ENCODE measurements around the gene SLC39A6.
"Not testable (repeated sequence)": the region's sequence is repeated elsewhere in the genome, so short reads cannot be mapped to it uniquely, and the experiment has no call there.

SLC39A6 gene

DNA sequence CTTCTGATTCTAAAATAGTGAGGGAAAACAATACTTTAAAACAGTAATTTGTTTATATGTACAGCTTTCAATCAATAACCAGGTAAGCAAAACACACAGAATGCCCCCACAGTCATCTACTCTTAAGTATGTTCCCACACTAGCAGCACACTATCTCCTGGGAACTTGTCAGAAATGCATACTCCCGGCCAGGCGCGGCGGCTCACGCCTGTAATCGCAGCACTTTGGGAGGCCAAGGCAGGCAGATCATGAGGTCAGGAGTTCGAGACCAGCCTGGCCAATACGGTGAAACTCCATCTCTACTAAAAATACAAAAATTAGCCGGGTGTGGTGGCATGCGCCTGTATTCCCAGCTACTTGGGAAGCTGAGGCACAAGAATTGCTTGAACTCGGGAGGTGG lies 12.4 kb downstream of the SLC39A6 start:
- not testable (repeated sequence) for DNase-seq (ENCODE audit: low read depth); H3K27me3 ChIP-seq (replicated peaks; ENCODE audit: control insufficient read depth, insufficient read depth, low read length); H3K9ac ChIP-seq (ENCODE audit: low read length); H3K9me3 ChIP-seq (ENCODE audit: control insufficient read depth, low read length); H3K4me3 ChIP-seq (ENCODE audit: low read length)
- Histone ChIP-seq H3K4me1 (ENCODE audit: control insufficient read depth, insufficient read depth, low read length) (peaks cover 15% of the 10 kb centered on the region), H3K36me3 (ENCODE audit: control insufficient read depth, insufficient read depth, low read length, severe bottlenecking) (peaks cover 62% of the 10 kb centered on the region)

DNA sequence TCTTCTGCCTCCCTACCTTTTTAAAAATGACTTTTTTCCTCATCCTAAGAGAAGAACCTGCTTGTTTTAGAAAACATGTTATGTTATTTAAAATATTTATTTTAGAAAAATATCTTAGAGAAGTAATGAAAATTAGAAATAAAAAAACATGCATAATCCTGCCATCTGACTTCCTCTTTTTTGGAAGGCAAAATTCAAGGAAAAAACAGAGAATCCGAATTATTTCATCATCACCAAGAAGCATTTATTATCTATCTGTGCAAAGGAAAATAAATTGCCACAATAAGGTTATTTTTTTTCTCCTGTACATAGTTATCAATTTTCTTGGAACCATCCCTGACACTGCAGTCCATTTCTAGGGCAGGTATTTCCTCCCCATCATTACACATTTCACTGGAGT lies 14.4 kb downstream of the SLC39A6 start:
- no peak for DNase-seq (ENCODE audit: low read depth)
- H3K4me1 ChIP-seq (ENCODE audit: control insufficient read depth, insufficient read depth, low read length), result peaks cover 15% of the 10 kb centered on the region
- H3K36me3 ChIP-seq (ENCODE audit: control insufficient read depth, insufficient read depth, low read length, severe bottlenecking), result peaks cover 68% of the 10 kb centered on the region
- no peak overlapping the region for H3K4me3 ChIP-seq (ENCODE audit: low read length)
- H3K9ac ChIP-seq (ENCODE audit: low read length), result no peak overlapping the region
- H3K27me3 ChIP-seq (replicated peaks; ENCODE audit: control insufficient read depth, insufficient read depth, low read length), result no peaks in the 10 kb centered on the region
- no peaks in the 10 kb centered on the region for H3K9me3 ChIP-seq (ENCODE audit: control insufficient read depth, low read length)

DNA sequence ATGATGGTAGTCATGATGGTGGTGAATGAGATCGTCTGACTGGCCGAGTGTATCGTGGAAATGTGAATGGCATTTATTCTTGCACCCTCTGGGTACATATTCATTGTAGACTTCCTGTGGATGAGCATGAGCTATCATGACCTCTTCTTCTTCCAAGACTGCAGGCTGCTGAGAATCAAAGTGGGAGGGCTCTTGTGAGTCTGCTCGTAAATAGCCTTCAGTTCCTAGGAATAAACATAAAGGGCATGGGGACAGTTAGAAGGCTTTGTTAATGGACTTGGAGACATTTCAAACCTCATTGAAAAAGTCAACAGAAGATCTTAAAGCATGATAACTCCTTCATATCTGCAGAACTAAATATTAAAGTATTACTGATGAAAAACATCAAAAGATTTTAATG lies 14.9 kb downstream of the SLC39A6 start:
- Histone ChIP-seq H3K27me3 (replicated peaks; ENCODE audit: control insufficient read depth, insufficient read depth, low read length) (no peaks in the 10 kb centered on the region), H3K36me3 (ENCODE audit: control insufficient read depth, insufficient read depth, low read length, severe bottlenecking) (peaks cover 71% of the 10 kb centered on the region), H3K4me1 (ENCODE audit: control insufficient read depth, insufficient read depth, low read length) (peaks cover 15% of the 10 kb centered on the region), H3K9ac (ENCODE audit: low read length) (no peak overlapping the region), H3K4me3 (ENCODE audit: low read length) (no peak overlapping the region), H3K9me3 (ENCODE audit: control insufficient read depth, low read length) (no peaks in the 10 kb centered on the region)
- DNase-seq (ENCODE audit: low read depth), result no peak

DNA sequence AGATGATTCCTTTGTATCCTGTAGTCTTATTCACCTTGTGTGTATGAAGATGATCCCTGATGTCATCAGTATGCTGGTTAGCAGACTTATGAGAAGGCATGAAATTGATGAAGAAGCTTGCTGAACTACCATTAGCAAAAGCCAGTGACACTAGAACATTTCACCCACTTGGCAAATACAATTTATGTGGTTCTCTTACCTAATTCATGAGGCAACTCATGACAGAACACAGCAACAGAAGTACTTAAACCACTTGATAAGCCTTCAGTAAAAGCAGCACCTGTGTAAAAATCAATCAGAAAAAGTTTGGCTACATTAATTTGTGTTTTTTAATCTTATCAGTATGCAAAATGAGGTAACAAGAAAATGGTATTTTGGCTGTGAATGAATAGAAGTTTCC lies 16.8 kb downstream of the SLC39A6 start:
- H3K27me3 ChIP-seq (replicated peaks; ENCODE audit: control insufficient read depth, insufficient read depth, low read length), result no peaks in the 10 kb centered on the region
- no peak for DNase-seq (ENCODE audit: low read depth)
- no peak overlapping the region for H3K4me3 ChIP-seq (ENCODE audit: low read length)
- no peak overlapping the region for H3K9ac ChIP-seq (ENCODE audit: low read length)
- H3K36me3 ChIP-seq (ENCODE audit: control insufficient read depth, insufficient read depth, low read length, severe bottlenecking), result peaks cover 76% of the 10 kb centered on the region
- H3K4me1 ChIP-seq (ENCODE audit: control insufficient read depth, insufficient read depth, low read length), result peaks cover 15% of the 10 kb centered on the region
- no peaks in the 10 kb centered on the region for H3K9me3 ChIP-seq (ENCODE audit: control insufficient read depth, low read length)

GRCh38 chr18:36109737-36110136 lies 19.4 kb downstream of the SLC39A6 start:
- DNase-seq (ENCODE audit: low read depth), result no peak
- H3K4me1 ChIP-seq (ENCODE audit: control insufficient read depth, insufficient read depth, low read length), result peaks cover 15% of the 10 kb centered on the region
- peaks cover 61% of the 10 kb centered on the region for H3K36me3 ChIP-seq (ENCODE audit: control insufficient read depth, insufficient read depth, low read length, severe bottlenecking)
- no peak overlapping the region for H3K9ac ChIP-seq (ENCODE audit: low read length)
- H3K27me3 ChIP-seq (replicated peaks; ENCODE audit: control insufficient read depth, insufficient read depth, low read length), result no peaks in the 10 kb centered on the region
- no peaks in the 10 kb centered on the region for H3K9me3 ChIP-seq (ENCODE audit: control insufficient read depth, low read length)
- H3K4me3 ChIP-seq (ENCODE audit: low read length), result no peak overlapping the region

DNA sequence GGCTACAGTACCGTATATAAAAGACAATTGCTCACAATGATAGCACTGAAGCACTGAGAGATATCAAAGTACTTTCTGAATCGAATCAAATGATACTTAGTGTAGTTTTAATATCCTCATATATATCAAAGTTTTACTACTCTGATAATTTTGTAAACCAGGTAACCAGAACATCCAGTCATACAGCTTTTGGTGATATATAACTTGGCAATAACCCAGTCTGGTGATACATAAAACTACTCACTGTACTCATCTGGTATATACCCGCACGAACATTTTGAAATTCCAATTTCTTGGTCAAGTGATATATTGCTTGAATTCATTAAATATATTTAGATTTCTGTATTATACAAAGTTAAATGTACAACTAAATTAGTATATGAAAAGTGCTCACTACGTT lies 20.5 kb downstream of the SLC39A6 start:
- Histone ChIP-seq H3K9me3 (ENCODE audit: control insufficient read depth, low read length) (peaks cover 3% of the 10 kb centered on the region), H3K36me3 (ENCODE audit: control insufficient read depth, insufficient read depth, low read length, severe bottlenecking) (peaks cover 51% of the 10 kb centered on the region), H3K27me3 (replicated peaks; ENCODE audit: control insufficient read depth, insufficient read depth, low read length) (no peaks in the 10 kb centered on the region), H3K4me1 (ENCODE audit: control insufficient read depth, insufficient read depth, low read length) (peaks cover 15% of the 10 kb centered on the region), H3K4me3 (ENCODE audit: low read length) (no peak overlapping the region), H3K9ac (ENCODE audit: low read length) (no peak overlapping the region)
- DNase-seq (ENCODE audit: low read depth), result no peak

DNA sequence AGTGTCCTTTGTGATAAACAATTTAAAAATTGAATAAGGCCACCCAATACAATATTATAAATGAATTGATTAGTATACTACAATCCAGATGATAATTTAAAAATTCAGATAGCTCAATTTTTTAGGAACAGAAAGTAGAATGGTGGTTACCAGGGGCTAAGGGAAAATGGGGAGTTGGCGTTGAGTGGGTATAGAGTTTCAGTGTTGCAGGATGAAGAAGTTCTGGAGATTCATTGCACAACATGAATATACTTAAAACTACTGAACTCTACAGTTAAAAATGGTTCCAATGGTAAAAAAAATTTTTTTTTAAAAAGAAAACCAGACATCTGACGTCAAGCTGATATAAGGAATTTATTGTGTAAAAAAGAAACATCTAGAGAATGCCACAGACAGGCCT lies 20.9 kb downstream of the SLC39A6 start:
- no peak for DNase-seq (ENCODE audit: low read depth)
- H3K4me3 ChIP-seq (ENCODE audit: low read length), result no peak overlapping the region
- no peaks in the 10 kb centered on the region for H3K27me3 ChIP-seq (replicated peaks; ENCODE audit: control insufficient read depth, insufficient read depth, low read length)
- H3K9ac ChIP-seq (ENCODE audit: low read length), result no peak overlapping the region
- peaks cover 13% of the 10 kb centered on the region for H3K4me1 ChIP-seq (ENCODE audit: control insufficient read depth, insufficient read depth, low read length)
- peaks cover 47% of the 10 kb centered on the region for H3K36me3 ChIP-seq (ENCODE audit: control insufficient read depth, insufficient read depth, low read length, severe bottlenecking)
- H3K9me3 ChIP-seq (ENCODE audit: control insufficient read depth, low read length), result peaks cover 7% of the 10 kb centered on the region

DNA sequence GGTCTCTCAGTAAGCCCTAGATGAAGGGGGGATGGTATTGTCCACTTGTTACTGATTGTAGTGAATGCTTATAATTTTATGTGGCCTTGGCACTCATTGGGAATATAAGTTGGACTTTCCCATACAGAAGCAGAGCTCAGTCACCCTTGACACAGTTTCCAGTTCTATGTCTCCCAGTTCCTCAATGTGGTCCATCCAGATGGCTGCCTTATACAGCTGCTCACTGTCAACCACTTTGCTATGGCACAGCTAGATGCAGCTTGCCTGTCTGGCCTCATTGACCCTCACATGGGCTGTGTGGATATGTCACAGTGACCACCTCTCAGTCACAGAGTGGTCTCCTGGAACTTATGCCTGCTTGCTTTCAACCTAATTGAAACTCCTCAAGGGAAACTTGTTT lies 21.7 kb downstream of the SLC39A6 start:
- no peak overlapping the region for H3K9ac ChIP-seq (ENCODE audit: low read length)

DNA sequence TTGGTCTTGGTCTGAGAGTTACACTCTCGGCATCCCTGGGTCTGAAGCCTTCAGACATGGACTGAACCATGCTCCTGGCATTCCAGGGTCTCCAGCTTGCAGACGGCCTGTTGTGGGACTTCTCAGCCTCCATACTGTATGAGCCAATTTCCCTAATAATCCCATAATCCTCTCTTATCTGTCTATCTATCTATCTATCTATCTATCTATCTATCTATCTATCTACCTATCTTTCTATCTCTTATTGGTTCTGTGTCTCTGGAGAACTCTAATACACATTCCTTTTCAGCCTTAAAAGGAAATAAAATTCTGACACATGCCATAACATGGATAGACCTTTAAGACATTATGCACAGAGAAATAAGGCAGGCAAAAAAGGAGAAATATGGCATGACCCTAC lies 24.4 kb downstream of the SLC39A6 start:
- Histone ChIP-seq H3K4me1 (ENCODE audit: control insufficient read depth, insufficient read depth, low read length) (no peaks in the 10 kb centered on the region), H3K27me3 (replicated peaks; ENCODE audit: control insufficient read depth, insufficient read depth, low read length) (no peaks in the 10 kb centered on the region), H3K9me3 (ENCODE audit: control insufficient read depth, low read length) (peaks cover 17% of the 10 kb centered on the region), H3K9ac (ENCODE audit: low read length) (no peak overlapping the region), H3K36me3 (ENCODE audit: control insufficient read depth, insufficient read depth, low read length, severe bottlenecking) (peaks cover 19% of the 10 kb centered on the region), H3K4me3 (ENCODE audit: low read length) (no peak overlapping the region)
- no peak for DNase-seq (ENCODE audit: low read depth)

More for the DNA sequence above, 21.7 kb downstream of the SLC39A6 start:
- H3K9me3 ChIP-seq (ENCODE audit: control insufficient read depth, low read length), result peaks cover 12% of the 10 kb centered on the region
- DNase-seq (ENCODE audit: low read depth), result no peak
- peaks cover 43% of the 10 kb centered on the region for H3K36me3 ChIP-seq (ENCODE audit: control insufficient read depth, insufficient read depth, low read length, severe bottlenecking)
- H3K27me3 ChIP-seq (replicated peaks; ENCODE audit: control insufficient read depth, insufficient read depth, low read length), result no peaks in the 10 kb centered on the region
- H3K4me3 ChIP-seq (ENCODE audit: low read length), result no peak overlapping the region
- H3K4me1 ChIP-seq (ENCODE audit: control insufficient read depth, insufficient read depth, low read length), result peaks cover 6% of the 10 kb centered on the region

GRCh38 chr18:36101943-36102342 lies 27.2 kb downstream of the SLC39A6 start:
- no peaks in the 10 kb centered on the region for H3K27me3 ChIP-seq (replicated peaks; ENCODE audit: control insufficient read depth, insufficient read depth, low read length)
- no peaks in the 10 kb centered on the region for H3K4me1 ChIP-seq (ENCODE audit: control insufficient read depth, insufficient read depth, low read length)
- peaks cover 17% of the 10 kb centered on the region for H3K9me3 ChIP-seq (ENCODE audit: control insufficient read depth, low read length)
- H3K36me3 ChIP-seq (ENCODE audit: control insufficient read depth, insufficient read depth, low read length, severe bottlenecking), result no peaks in the 10 kb centered on the region
- no peak overlapping the region for H3K4me3 ChIP-seq (ENCODE audit: low read length)
- no peak for DNase-seq (ENCODE audit: low read depth)
- no peak overlapping the region for H3K9ac ChIP-seq (ENCODE audit: low read length)

DNA sequence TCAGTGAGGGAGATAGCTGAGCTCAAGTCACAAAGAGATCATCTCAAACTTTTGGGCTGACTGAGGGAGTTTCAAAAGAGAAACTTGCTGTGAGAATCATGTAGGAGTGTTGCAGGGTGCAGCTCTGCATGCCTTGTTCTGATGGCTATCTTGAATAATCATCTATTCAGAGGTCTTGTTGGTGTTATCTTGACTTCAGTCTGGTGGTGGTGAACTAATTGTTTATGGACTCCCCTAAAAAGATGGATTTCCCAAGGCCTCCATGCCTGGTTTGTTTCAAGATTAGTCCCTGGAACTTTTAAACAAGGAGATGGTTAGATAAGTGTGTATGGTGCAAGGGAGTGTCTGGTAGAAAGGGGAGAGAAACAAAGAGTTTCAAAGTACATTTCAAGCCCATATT lies 29.8 kb downstream of the SLC39A6 start:
- DNase-seq (ENCODE audit: low read depth), result peak; percentile 1
- Histone ChIP-seq H3K9ac (ENCODE audit: low read length) (no peak overlapping the region), H3K4me3 (ENCODE audit: low read length) (no peak overlapping the region), H3K27me3 (replicated peaks; ENCODE audit: control insufficient read depth, insufficient read depth, low read length) (no peaks in the 10 kb centered on the region), H3K4me1 (ENCODE audit: control insufficient read depth, insufficient read depth, low read length) (no peaks in the 10 kb centered on the region), H3K9me3 (ENCODE audit: control insufficient read depth, low read length) (peaks cover 17% of the 10 kb centered on the region), H3K36me3 (ENCODE audit: control insufficient read depth, insufficient read depth, low read length, severe bottlenecking) (no peaks in the 10 kb centered on the region)

GRCh38 chr18:36096955-36097354 lies 32.2 kb downstream of the SLC39A6 start:
- H3K36me3 ChIP-seq (ENCODE audit: control insufficient read depth, insufficient read depth, low read length, severe bottlenecking), result no peaks in the 10 kb centered on the region
- no peak for DNase-seq (ENCODE audit: low read depth)

More at GRCh38 chr18:36096955-36097354, 32.2 kb downstream of the SLC39A6 start:
- H3K4me1 ChIP-seq (ENCODE audit: control insufficient read depth, insufficient read depth, low read length), result no peaks in the 10 kb centered on the region
- H3K27me3 ChIP-seq (replicated peaks; ENCODE audit: control insufficient read depth, insufficient read depth, low read length), result no peaks in the 10 kb centered on the region
- H3K4me3 ChIP-seq (ENCODE audit: low read length), result no peak overlapping the region
- H3K9ac ChIP-seq (ENCODE audit: low read length), result no peak overlapping the region
- peaks cover under 1% of the 10 kb centered on the region for H3K9me3 ChIP-seq (ENCODE audit: control insufficient read depth, low read length)

All from adipocyte (in vitro differentiated cells).